HG03378 (cell line): ENCODE data around the gene TFAM.

Source experiments
- ATAC-seq: cut with Tn5 transposase; IDR thresholded peaks from one replicate; pipeline ENCODE4 v1.9.1; 2021; ENCODE audit warnings: mild to moderate bottlenecking, moderate library complexity; ENCODE audit not compliant: unreplicated experiment

TFAM gene

DNA sequence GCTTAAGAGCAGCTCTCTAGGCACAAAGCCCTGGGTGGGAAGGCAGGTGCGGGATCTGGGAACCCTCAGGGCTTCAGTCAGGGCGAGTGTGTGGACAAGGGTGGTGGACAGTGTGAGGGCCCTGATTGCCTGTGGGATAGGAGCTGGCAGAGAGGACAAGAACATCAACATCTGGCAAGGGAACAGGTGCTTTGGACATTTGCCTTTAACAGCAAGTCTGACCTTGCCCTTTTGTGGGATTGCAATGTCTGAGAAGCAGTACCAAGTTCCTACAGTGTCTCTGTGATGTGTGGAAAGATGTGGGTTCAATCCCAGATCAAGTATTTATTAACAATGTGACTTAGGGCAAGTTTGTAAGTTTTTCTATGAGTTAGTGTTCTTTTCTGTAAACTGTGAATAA, 46.7 kb downstream of the TFAM start:
- ATAC-seq: no peak

DNA sequence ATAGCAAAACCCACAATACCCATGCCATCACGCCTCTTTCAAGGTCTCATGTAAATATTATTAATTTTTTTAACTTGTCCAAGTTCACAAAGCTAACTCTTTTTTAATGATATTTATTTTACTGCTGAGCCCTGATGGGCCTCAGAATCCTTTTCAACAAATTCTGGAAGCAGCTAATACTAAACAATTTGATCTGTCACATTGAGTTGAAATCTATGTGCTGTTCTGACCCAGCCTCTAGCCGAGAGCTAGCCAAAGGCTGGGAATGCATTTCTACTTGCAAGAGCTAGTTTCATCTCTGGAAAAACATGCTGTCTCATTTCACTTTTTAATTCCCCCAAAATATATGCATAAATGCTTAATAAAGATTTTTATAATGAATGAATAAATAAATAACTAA, 47.9 kb downstream of the TFAM start:
- ATAC-seq: no peak

DNA sequence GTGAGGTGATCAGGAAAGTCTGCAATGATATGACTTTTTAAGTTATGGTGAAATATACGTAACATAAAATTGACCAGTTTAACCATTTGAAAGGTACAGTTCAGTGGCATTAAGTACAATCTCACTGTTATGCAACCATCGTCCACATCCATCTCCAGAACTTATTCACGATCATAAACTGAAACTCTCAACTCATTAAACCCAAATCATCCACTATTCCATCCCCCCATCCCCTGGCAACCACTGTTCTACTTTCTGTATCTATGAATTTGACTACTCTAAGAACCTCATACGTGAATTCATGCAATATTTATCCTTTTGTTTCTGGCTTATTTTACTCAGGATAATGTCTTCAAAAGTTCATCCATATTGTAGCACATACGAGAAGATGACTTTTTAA, 48.4 kb downstream of the TFAM start:
- ATAC-seq: no peak

DNA sequence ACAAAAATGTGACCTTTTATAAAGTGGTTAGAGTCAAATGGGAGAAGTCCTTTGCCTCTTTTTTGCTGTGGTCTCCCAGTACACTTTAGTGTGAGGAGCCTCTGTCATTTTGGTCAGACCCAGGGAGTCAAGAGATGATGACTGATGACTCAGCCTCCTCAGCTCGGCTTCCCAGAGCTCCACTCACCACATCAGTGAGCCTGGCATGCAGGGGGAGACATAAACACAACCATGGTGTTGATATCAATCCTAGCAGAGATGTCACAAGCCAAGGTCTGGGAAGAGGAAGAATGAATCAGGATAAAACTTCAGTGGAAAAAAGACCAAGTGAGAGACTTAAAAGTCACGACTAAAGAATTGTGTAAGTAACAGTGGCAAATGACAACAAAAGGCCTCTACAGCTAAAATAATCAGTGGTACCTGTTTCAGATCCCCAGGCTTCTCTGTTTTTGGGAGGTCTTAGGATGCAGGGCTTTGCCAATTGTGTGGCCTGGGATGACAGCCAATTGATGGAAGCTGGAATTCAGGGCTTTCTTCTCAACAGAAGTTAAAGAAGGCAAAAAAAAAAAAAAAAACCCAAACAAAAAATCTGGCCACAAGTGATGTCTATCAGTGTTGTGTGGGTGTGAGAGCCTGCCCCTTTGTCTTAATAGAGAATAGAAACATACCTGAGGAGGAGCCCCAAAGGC, 50.2 kb downstream of the TFAM start:
- ATAC-seq: no peak

DNA sequence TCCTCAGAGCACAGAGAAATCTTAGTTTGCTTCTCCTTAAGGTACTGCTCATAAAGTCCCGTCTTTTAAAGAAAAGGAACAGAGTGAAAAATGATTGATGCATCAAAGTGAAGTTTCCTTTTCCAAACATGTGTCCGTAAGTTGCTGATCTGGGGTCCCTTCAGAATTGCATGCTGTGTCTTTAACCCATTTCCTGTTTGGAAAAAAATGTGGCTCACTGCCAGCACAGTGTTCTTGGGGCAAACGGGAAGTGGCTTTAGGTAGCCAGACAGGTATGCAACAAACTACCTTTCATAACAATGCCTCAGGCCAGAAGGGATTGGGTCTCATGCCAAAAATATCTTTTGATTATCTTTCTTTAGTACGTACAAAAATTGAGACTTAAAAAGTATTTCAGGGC, 50.9 kb downstream of the TFAM start:
- ATAC-seq: no peak

DNA sequence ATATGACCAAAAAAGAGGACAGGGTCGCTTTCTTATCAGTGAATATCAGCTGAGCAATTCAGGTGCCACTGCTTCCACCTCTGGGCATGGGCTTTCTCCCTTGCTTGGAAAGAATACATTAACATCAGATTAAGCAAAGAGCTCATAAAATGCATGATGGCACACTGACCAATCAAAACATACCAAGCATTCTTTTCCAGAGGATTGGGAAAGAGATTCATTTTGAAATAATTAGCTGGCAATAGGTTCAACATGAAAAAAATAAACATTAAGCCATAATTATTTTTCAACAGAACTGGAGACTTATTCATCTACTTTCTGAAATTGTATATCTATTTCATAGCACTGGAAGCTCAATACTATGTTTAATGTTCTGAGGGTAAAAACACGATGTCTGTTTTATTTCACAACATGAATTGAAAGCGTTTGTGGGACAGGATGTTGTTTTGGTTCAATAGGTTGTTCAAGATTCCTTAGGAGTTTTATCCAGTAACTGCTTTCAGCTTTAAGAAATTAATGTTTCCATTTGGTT, 53.2 kb downstream of the TFAM start:
- ATAC-seq: no peak

DNA sequence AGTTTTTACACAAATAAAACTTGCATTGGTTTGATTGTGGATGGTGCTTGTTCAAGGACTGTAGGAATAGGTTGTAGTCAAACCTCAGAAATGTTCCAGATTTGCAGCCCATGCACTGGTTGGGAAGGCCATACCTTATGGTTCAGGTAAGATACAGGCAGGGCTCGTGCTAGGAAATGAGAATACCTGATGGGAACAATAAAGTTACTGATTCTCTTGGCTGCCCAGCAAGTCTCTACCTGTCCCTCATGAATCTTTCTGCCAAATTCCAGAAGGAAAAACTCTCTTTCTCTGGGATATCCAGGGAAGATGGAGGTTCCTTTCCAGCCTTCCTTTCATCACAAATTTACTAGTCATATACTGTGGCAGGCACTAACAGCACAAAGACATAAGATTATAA, 53.8 kb downstream of the TFAM start:
- no peak for ATAC-seq

DNA sequence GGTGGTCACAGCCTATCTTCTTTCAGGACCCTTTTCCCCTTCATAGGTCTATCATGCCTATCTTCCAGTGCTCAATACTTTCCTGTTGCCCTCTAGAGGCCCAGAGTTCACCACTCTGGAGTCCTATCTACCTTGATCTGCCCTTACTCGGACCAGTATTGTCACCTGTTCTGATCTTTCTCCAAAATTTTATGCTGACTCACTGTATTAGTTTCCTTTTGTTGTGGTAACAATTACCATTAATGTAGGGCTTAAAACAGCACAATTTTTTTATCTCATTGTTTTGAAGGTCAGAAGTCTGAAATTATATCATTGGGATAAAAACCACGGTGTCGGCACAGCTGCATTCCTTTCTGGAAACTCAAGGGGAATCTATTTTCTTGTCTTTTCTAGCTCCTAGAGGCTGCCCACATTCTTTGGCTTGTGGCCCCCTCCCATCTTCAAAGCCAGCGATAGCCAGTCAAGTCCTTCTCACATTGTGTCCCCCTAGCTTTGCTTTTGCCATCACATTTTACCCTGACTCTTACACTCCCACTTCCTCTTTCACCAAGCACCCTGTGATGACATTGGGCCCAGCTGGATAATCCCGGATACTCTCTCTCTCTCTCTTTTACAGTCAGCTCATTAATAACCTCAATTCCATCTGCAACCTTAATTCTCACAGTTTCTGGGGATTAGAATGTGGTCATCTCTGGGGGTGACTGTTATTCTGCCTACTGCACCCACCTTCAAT, 54.6 kb downstream of the TFAM start:
- no peak for ATAC-seq

DNA sequence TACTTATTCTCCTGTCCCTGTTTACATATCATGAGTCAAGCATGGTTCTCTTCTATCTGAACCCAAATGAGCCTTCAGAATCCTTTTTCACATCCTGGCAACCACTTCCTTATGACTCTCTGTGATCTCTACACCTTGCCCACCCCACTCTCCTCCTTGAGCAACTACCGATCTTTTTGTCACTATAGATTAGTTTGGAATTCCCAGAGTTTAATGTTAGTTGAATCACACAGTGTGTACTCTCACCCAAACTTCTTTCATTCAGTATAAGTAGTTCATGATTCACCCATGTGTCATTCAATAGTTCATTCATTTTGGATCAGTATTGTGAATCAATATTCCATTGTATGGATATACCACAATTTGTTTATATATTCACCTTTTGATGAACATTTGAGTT, 55.3 kb downstream of the TFAM start:
- ATAC-seq: no peak

DNA sequence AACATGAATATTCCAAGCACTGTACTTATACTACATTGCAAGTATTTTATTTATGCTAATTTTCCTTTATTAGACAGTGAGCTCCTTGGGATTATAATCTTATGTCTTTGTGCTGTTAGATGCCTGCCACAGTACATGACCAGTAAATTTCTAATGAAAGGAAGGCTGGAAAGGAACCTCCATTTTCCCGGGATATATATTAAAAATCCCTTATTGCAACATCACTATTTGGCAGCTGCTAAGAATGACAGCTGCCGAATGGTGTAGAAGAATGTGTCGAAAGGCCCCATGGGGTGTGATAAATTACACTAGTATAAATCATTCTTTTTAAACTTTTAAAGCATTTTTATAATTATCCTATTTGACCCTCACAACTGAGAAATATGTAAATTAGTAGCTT, 59.1 kb downstream of the TFAM start:
- ATAC-seq: no peak

DNA sequence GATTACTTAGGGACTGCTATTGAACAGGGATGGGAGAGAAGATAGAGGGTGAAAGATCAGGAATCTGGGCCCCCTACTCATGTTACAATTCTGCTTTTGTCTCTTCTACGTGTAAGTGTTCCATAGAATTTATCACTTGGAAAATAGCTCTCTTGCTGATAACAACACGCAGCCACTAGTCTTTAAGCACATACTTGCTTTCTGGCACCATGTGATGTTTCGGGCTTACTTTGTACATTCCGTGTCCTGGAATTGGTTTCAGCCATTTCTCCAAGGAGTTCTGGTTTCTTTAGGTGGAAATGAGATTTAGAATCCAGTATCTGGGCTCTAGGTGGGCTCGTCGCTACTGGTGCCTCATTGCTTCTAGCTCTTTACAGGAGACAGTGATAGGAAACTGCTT, 59.7 kb downstream of the TFAM start:
- ATAC-seq: no peak

DNA sequence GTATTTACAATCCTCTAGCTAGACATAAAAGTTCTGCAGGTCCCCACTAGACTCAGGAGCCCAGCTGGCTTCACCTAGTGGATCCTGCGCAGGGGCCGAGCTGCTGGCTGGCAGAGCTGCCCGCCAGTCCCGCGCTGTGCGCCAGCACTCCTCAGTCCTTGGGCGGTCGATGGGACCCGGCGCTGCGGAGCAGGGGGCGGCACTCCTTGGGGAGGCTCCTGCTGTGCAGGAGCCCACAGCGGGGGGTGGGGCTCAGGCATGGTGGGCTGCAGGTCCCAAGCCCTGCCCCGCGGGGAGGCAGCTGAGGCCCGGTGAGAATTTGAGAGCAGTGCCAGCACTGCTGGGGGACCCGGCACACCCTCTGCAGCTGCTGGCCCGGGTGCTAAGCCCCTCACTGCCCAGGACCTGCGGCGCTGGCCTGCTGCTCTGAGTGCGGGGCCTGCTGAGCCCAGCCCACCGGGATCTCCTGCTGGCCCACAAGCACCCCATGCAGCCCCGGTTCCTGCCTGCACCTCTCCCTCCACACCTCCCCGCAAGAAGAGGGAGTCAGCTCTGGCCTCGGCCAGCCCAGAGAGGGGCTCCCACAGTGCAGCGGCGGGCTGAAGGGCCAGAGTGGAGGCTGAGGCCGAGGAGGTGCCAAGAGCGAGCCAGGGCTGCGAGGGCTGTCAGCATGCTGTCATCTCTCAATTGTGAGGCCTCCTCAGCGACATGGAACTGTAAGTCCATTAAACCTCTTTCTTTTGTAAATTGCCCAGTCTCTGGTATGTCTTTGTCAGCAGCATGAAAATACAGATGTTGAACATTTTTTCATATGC, 63.1 kb downstream of the TFAM start:
- ATAC-seq: no peak
